Hematopoietic multipotent progenitor cell treated with erythropoietin and hydrocortisone succinate and interleukin-3 and kit ligand, for 15 days (in vitro differentiated cells): ENCODE measurements around the gene CARD10.
A peak's percentile ranks its signal among the peaks of the same experiment; 100 is the strongest.

ENCODE experiments used
- DNase-seq: peaks from one replicate; pipeline ENCODE4 v3.0.0-alpha.2; 2015; ENCODE audit warnings: low spot score

The CARD10 gene

GRCh38 chr22:37519268-37520195 lies at the start of gene CARD10:
TSS of gene CARD10 (minus strand) at chr22:37519415. CDS start at chr22:37519200, 215 bp downstream.
- DNase-seq: no peak

- DNase-seq: no peak
Measured at GRCh38 chr22:37568448-37569008, 49.3 kb upstream of the CARD10 start.

GRCh38 chr22:37568012-37568411 lies 48.8 kb upstream of the CARD10 start:
- DNase-seq: no peak

GRCh38 chr22:37566903-37567798 lies 47.9 kb upstream of the CARD10 start:
- peak; percentile 74 for DNase-seq

GRCh38 chr22:37566329-37566837 lies 47.2 kb upstream of the CARD10 start:
- DNase-seq: no peak

- no peak for DNase-seq
Measured at GRCh38 chr22:37565830-37566229, 46.6 kb upstream of the CARD10 start.

GRCh38 chr22:37564111-37564711 lies 45.0 kb upstream of the CARD10 start:
- no peak for DNase-seq

- no peak for DNase-seq
Measured at GRCh38 chr22:37563153-37564081, 44.2 kb upstream of the CARD10 start.

- DNase-seq: no peak
Measured at GRCh38 chr22:37562049-37562875, 43.0 kb upstream of the CARD10 start.

GRCh38 chr22:37561212-37562048 lies 42.2 kb upstream of the CARD10 start:
- DNase-seq: peak; percentile 54

- DNase-seq: no peak
Measured at GRCh38 chr22:37560608-37561211, 41.5 kb upstream of the CARD10 start.

- DNase-seq: no peak
Measured at GRCh38 chr22:37559901-37560607, 40.8 kb upstream of the CARD10 start, which contains the start of gene CDC42EP1. TSS of gene CDC42EP1 (plus strand) at chr22:37560480. CDS start at chr22:37566350, 5,870 bp downstream.

GRCh38 chr22:37559521-37559900 lies 40.3 kb upstream of the CARD10 start:
- DNase-seq: no peak

- DNase-seq: no peak
Measured at GRCh38 chr22:37558815-37559214, 39.6 kb upstream of the CARD10 start.

GRCh38 chr22:37557321-37558001 lies 38.2 kb upstream of the CARD10 start:
- DNase-seq: no peak

- DNase-seq: no peak
Measured at GRCh38 chr22:37556710-37557109, 37.5 kb upstream of the CARD10 start.

GRCh38 chr22:37555029-37555428 lies 35.8 kb upstream of the CARD10 start:
- DNase-seq: no peak
